Hematopoietic multipotent progenitor cell (in vitro differentiated cells): ENCODE measurements around the gene KIF19. TPM values are rescaled to one million over a fixed set of nuclear protein-coding genes. Genes with fewer than 3 reads are reported as not detected.

Experiments
- DNase-seq, 3 donors: peaks; one replicate each; pipeline ENCODE4 v3.0.0-alpha.2; 2011 to 2015; ENCODE audit warnings: low read depth in 2 of 3, low spot score in 2 of 3
- total RNA-seq: library from RNA; depleted of rRNA; stranded (reverse); fragments of >200 nt; gene quantifications from one replicate; pipeline ENCODE4 v1.2.3, GENCODE V29; 2012

Gene KIF19
- total RNA-seq, 1 donor, result under 0.01 TPM

DNA sequence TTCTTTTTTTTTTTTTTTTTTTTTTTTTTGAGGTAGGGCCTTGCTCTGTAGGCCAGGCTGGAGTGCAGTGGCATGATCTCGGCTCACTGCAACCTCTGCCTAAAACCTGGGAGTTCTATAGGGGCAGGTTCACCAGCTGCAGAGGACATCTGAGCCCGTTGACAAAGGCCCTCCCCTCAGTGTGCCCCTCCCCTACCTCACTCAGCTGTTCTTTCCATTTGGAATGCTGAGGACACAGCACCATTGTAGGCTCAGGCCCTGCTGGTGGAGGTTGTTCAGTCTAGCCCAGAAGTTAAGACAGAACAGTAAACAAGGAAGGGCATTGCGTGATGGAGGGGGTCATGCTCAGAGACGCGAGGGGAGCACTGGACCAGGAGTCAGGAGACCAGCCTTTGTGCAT lies 21.8 kb upstream of the KIF19 start:
- no peak for DNase-seq

DNA sequence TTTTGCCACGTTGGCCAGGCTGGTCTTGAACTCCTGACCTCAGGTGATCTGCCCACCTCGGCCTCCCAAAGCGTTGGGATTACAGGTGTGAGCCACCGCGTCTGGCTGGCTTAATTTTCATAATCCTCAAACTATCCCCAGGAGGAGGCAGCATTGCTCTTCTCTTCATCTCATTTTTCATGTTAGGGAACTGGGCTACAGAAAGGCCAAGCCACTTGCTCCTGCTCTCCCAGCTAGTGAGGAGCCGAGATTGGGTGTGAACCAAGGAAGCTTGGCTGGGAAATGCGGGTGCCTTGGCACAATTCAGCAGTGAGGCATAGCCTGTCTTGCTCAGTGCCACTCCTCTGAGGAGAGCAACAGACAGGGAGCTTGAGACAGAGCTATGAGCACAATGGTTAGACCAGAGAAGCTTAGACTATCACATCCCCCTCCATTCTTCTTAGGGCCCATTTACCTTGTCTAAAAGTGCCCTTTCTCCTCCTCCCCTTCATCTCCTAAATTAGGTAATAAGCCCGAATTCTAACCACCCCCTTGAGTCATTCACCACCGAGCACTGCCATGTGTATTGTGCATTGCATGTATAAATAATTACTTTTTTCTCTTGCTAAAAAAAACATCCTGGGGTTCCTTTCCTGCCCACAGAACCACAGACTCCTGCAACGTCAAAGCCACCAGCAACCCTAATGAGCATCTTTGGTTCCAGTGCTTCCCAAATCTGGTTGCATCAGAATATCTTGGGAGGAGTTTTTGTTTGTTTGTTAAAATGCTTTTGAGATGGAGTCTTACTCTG lies 20.0 kb upstream of the KIF19 start:
- peak in 1 of 3 donors; percentile 56 for DNase-seq

DNA sequence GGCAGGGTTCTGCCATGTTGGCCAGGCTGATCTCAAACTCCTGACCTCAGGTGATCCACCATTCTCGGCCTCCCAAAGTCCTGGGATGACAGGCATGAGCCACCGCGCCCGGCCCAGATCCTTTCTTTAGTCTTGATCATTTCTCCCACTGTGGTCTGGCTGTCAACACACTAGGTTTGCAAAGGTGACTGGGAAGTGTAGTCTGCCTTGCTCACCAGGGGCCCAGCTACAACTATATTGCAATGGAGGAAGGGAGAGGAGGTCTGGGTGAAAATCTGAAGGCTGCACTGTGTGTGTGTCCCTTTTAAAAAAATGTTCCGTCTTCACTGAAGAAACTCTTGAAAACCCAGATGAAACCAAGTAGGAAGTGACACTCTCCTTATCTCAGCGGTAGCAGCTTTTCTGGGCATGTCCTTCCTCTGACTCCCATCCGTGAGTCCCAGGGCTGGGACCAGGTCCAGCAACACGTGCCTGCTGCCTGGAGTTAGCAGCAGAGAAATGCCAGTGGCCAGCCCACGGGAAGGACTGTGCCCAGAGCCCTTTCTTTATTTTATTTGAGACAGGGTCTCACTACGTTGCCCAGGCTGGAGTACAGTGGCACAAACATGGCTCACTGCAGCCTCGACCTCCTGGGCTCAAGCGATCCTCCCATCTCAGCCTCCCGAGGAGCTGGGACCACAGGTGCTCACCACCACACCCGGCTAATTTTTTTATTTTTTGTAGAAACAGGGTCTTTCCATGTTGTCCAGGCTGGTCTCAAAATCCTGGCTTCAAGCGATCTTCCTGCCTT lies 17.8 kb upstream of the KIF19 start:
- peak in 2 of 3 donors; percentile 84 to 89 for DNase-seq

DNA sequence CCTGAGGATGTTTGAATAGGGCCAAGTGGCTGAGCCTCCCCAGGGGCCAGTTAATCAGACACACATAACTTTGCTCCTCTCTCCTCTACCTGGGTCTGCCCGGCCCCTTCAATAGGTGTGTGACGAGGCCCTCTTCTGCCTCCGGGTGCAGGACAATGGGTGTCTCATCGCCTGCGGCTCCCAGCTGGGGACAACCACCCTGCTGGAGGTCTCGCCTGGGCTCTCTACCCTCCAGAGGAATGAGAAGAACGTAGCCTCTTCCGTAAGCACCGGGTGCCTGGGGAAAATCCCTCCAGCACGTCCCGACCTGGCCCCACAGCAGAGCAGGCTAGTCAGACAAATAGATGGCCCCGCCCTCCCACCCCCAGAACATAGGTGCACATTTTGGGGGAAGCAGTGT lies 16.1 kb upstream of the KIF19 start:
- DNase-seq, result no peak

DNA sequence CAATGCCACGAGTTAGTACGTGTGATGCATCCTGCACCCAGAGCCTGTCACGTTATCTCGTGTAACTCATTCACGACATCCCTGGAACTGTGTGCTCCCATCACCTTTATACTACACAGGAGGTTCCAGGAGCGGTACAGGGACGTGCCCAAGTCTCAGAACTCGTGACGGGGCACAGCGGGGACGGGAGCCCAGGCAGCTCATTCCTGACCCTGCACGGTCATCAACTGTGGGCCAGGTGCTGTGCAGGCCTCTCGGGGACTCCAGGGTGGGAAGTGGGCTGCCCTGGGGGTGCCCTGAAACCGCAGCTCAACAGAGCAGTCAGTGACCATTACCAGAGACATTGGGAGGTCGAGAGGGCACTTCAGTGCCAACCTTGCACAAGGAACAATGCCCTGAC lies 11.1 kb upstream of the KIF19 start:
- DNase-seq, result no peak

DNA sequence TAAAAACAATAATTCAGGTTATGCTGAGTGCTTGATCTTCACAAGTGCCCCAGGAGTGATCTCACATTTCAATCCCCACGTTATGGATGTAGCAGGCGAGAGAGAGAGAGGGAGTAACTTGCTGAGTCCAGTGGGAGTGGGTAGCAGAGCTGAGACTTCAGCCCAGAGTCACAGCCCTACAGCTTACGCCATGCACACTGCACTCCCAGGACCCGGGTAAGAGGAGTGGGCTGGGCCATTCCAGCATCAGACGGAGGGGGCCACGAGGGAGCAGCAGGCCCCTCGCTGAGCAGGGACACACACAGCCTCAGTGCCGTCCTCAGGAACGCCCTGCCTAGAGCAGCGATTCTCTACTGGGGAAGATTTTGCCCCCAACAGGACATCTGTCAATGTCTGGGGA lies 9.8 kb upstream of the KIF19 start:
- no peak for DNase-seq

DNA sequence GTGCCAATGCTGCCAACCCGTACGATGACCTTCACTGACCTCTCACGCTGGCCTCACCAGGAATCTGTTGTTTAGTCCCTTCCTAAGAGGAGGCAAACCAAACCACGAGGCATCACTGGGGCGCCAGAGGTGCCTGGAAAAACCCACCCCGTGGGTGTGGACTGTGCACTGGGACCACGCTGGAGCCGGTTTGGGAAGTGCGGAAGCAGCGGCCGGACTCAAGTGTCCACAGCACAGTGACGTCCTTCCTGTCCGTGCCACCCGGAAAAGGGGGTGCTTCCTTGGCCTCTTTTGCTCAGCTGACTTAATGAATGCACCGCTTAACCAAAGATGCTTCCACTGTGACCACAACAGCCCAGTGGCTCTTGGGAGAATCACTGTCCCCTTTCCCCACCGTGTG lies 9.0 kb upstream of the KIF19 start:
- DNase-seq, result no peak

DNA sequence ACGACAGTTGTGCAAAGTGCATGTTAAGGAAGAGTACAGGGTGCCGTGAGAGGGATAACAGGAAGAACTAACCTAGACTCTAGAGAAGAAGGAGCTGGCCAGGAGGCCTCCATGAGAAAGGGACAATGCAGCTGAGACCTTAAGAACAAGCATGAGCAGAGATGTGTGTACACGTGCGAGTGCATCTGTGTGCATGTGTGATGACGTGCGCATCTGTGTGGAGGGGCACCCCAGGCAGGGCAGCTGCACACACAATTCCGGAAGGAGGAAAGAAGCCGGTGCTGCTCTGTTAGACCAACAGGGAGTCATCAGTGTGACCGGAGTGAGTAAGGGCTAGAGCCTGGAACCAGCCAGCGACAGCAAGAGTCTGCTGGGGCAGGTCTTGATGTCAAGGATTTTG lies 7.6 kb upstream of the KIF19 start:
- no peak for DNase-seq

DNA sequence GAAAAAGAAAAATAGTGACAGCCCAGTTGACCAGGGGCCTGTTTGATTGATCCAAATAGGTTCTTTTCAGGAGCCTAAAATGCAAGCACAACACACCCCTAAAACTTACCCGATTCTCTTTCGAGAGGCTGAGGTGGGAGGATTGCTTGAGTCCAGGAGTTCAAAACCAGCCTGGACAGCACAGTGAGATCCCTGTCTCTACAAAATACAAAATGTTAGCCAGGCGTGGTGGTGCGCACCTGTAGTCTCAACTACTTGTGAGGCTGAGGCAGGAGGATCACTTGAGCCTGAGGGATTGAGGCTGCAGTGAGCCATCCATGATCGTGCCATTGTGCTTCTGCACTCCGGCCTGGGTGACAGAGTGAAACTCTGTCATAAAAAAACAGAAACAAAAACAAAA lies 1.5 kb upstream of the KIF19 start:
- no peak for DNase-seq

DNA sequence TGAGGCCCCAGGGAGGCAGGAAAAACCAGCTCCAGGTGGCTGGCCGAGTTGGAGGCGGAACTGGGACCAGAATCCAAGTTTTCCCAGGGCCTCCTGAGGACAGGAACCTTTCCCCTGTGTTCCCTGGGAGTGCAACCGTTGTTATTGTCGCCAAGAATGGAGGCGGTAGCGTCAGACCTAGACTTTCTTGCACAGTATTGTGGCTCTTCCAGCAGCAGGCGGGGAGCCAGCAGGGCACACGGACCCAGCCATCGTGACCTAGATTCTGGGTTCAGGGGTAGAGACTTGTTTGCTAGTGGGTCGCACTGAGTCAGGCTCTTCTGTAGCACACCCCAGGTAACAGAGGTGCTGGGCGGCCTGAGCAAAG lies 667 bp upstream of the KIF19 start:
- DNase-seq, result no peak

DNA sequence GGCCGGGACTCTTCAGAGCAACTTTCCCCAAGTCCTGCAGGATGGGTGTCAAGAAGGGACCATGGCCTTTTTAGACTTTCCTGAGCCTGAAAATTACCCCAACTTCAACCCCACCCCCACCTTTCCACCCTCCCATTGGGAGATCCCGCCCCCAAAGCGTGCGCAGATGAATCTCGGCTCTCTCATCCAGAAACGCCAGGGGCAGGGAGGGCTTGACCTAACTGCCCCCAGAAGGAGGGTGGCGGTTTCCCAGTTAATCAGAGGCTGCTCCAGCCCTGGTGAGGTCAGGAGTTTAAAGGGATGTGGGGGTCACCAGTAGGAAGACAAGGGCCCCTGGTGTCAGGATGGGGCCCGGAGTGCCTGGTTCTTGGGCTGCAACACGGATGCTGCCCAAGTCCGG lies 480 bp downstream of the KIF19 start:
- DNase-seq, result no peak

DNA sequence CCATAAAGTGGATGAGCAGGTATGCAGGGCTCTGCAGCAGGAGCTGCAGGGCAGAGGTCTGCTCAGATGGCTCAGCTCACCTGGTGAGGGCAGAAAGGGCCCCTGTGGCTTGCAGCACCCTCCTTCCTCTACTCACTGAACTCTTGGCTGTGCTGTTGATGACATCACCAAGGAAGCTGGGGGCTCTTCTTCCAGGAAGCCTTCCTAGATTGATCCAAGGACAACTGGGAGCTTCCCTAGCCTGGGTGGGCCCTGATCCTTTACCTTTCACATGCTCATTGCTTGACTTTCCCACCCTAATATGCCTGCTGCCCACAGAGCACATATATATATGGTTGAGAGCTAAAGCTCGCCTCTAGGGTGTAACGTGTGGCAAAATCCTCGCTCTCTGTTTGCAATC lies 2.5 kb downstream of the KIF19 start:
- DNase-seq, result no peak

DNA sequence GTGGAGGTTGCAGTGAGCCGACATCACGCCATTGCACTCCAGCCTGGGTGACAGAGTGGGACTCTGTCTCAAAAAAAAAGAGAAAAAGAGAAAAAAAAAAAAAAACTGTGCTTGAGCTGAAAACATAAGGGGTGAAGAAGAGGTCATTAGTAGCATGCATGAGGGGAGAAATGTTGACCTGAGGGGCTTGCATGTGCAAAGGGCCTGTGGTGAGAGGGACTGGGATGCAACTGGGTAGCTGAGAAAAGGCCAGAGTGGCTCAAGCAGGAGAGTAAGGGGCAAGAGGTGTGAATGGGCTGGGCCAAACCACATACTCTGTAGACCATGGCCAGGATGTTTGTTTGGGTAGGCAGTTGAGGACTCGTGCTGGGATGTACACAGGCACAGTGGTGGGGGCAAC lies 3.4 kb downstream of the KIF19 start:
- DNase-seq, result no peak

DNA sequence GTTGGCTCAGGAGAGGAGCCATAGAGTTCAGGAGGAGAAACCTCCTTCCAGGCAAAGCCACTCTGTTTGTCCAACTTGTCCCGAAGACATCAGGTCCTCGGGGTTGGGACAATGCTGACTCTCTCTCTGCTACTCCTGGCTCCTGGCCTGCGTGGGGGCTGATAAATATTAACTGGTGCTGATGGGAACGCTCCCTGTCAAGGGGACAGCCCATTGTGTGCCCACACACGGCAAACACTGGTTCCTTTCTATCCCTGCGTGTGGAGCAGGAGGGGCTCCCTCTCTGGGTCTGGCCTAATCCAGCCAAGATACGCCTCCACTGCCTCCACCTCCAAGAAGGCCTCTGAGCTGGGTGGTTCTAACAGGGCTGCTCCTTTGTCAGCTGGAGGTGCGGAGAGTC lies 4.4 kb downstream of the KIF19 start:
- no peak for DNase-seq

DNA sequence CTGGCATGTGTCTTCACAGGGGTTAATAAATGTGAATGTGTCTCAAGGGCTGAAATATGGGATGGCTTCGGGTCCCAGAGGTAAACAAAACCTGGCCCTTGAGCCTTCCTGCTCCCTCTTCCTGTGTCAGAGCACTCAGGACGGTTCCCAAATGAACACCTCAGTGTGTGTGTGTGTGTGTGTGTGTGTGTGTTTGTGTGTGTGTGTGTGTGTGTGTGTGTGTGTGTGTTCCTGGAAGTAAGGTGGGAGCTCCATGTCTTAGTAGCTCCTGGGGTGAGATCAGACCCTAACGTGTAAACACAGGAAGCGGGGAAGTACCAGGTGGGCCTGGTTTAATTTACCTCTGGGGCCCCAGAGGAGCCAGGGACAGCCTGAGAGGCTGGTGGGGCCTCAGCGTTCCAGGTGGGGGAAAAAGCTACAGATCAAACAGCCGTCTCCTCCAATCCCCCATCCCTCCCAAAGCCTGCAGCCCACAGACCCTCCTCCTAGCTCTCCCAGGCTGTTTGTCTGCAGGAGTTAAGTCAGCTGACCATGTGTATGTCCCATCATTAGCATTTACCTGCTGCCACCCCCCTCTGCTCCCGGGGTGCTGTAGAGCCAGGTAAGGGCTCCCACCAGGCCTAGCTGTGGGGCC lies 6.1 kb downstream of the KIF19 start:
- DNase-seq, result no peak

DNA sequence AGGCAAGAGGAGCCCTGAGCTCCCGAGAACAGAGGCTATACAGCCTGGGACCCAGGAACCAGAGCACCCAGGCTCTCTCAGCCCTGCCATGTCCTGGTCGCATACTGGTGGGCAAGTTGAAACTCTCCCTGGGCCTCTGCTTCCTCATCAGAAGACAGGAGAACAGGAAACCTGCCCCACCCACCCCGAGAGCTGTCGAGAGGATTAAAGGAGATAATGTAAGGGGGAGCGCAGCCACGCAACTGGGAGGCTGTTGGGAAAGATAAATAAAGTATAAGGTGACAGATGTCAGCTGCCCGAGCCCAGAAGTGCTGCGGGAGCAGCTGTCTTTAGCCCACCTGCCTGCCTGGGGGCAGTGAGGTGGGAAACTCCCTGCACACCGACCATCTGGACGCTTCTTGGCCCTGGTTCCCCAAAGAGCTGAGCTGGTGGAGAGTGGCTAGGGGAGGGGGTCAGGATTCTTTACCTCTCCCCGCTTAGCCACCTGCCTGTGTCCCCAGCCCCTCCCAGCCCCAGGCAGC lies 6.8 kb downstream of the KIF19 start:
- peak in 2 of 3 donors; percentile 40 to 59 for DNase-seq

DNA sequence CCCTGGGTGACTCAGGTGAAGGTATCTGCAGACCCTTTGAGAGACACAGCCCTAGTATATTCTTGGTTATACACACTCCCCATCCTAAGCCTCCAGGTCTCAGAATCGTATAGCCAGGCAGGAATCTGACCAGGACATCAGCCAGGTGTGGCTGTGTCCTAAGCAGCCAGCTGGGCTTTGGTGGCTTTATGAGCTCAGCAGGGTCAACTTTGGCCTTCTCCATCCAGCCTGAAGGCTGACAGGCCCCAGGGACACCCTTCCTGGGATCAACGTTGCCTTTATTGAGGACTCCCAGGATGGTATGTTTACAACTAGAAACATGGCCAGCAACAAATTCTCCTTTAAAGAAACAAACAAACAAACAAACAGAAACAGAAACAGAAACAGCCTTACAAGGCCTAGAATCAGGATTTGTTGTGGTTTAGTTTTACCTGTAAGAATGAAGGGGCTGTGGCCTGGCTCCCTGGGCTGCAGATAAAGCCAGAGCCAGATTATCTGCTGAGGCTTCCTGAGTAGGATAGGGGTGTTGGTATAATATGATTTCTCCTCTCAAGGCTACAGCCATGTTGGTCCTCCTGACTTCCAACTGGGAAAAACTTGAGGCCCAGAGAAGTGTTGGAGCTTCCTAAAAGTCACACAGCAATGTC lies 8.5 kb downstream of the KIF19 start:
- DNase-seq, result no peak

DNA sequence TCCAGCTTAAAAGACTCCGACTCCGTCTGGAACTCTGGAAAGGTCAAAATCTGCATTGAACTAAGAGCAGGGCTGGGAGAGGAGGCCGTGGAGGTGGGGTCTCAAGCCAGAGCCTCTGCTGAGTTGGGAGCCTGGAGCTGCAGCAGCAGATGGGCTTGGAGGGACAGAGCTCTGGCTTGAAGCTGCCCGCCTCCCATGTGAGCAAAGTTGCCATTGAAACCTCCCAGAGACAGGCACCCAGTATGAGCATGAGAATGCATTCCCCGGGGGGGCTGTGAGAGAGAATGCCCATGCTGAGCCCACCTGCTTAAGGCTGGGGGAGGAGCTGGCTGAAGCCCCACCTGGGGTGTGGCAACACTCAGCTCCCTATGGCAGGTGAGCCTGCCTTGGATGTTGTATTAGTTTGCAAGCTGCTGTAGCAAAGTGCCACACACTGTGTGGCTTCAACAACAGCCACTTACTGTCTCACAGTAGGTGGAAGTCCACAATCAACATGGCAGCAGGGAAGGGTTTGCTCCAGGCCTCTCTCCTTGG lies 9.6 kb downstream of the KIF19 start:
- DNase-seq, result no peak

DNA sequence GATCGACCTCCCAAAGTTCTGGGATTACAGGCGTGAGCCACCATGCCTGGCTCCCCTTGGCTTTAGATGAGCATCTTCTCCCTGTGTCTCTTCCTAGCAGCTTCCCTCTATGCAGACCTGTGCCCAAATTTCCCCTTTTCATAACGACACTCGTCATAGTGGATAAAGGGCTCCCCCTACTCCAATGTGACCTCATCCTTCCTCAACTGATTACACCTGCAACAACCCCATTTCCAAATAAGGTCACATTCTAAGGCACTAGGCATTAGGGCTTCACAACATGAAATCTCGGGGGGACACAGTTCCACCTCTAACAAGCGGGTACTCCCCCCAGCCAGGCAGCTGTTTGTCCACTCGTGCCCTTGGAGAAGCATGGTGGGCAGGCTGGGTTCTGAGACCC lies 10.3 kb downstream of the KIF19 start:
- no peak for DNase-seq

DNA sequence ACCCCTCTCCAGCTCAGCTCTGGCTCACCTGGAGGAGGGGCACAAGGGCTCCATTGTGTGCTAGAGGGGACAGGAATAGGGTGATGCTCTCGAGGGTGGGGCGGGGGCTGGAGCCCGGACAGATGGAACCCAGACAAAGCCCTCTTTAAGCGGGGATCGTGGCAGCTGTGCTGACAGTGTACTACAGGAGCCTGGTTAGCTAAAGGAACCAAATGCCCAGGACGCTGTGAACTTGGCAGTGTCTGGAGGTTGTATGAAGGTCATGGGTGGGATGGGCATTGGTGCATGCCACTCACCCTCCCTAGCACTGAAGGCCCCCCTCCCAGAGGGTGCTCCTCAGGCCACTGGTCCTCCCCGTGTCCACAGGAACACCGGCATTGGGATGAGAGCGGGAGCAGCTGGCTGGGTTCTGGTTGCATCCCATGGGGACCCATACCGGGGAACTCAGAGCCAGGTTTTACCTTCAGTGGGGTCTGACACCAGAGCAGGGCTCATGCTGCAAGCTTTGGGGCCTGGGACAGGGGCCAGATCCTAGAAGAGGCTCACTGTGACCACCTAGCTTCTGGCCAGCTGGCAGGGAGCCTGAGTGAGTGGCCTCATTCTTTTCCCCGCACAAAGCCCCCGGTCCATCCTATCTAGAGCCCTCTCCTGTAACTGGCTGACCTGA lies 11.9 kb downstream of the KIF19 start:
- no peak for DNase-seq
